HepG2 (cell line): ENCODE results near the gene TRMT112. TPM values are rescaled to one million over a fixed set of nuclear protein-coding genes. Genes with fewer than 3 reads are reported as not detected.

Experiments
- BRCA1 ChIP-seq: sonication (generic); formaldehyde crosslinking; IDR thresholded peaks from 2 replicates; pipeline ENCODE4 v1.4.0; 2020; ENCODE audit warnings: missing genetic modification reagents
- EHMT2 ChIP-seq: fragments of 200-600 bp; sonication (generic); IDR thresholded peaks from 2 replicates; pipeline ENCODE4 v1.7.0; 2017; ENCODE audit warnings: antibody characterized with exemption, low read depth, low read length, borderline replicate concordance
- KDM1A ChIP-seq: IDR thresholded peaks from 2 replicates; pipeline ENCODE4 v1.6.1; 2016; ENCODE audit warnings: missing compliant biosample characterization
- MIER3 ChIP-seq: IDR thresholded peaks from 2 replicates; pipeline ENCODE4 v1.6.1; 2016; ENCODE audit warnings: missing compliant biosample characterization, borderline replicate concordance
- MLX ChIP-seq: IDR thresholded peaks from 2 replicates; pipeline ENCODE4 v1.6.1; 2016
- PRDM4 ChIP-seq: sonication (generic); formaldehyde crosslinking; IDR thresholded peaks from 2 replicates; pipeline ENCODE4 v1.9.0; 2021; ENCODE audit warnings: missing genetic modification reagents, borderline replicate concordance
- ZBTB34 ChIP-seq: sonication (generic); formaldehyde crosslinking; IDR thresholded peaks from 2 replicates; pipeline ENCODE4 v1.8.0; 2022; ENCODE audit warnings: mild to moderate bottlenecking, missing genetic modification reagents
- ZNF235 ChIP-seq: sonication (generic); formaldehyde crosslinking; IDR thresholded peaks from 2 replicates; pipeline ENCODE4 v1.8.1; 2023; ENCODE audit warnings: mild to moderate bottlenecking, missing genetic modification reagents, borderline replicate concordance
- ZNF558 ChIP-seq: sonication (generic); formaldehyde crosslinking; IDR thresholded peaks from 2 replicates; pipeline ENCODE4 v1.9.0; 2022; ENCODE audit warnings: mild to moderate bottlenecking, missing genetic modification reagents, borderline replicate concordance
- ZNF580 ChIP-seq: IDR thresholded peaks from 2 replicates; pipeline ENCODE4 v1.6.1; 2016; ENCODE audit warnings: low read depth, borderline replicate concordance
- ZNF619 ChIP-seq: sonication (generic); formaldehyde crosslinking; IDR thresholded peaks from 2 replicates; pipeline ENCODE4 v1.4.0; 2020; ENCODE audit warnings: mild to moderate bottlenecking, missing genetic modification reagents
- ZNF652 ChIP-seq: IDR thresholded peaks from 2 replicates; pipeline ENCODE4 v1.6.1; 2016; ENCODE audit warnings: low read depth, borderline replicate concordance
- ZNF772 ChIP-seq: sonication (generic); formaldehyde crosslinking; IDR thresholded peaks from 2 replicates; pipeline ENCODE4 v1.5.0; 2020; ENCODE audit warnings: mild to moderate bottlenecking, missing genetic modification reagents
- ZSCAN29 ChIP-seq: sonication (generic); formaldehyde crosslinking; conservative IDR thresholded peaks from 2 replicates; pipeline ENCODE4 v1.4.0; 2020; ENCODE audit warnings: mild to moderate bottlenecking, missing genetic modification reagents
- polyA plus RNA-seq, 8 experiments: library from polyadenylated mRNA; depleted of rRNA in 3 of 8; stranded (reverse) in 7 of 8; unstranded in 1 of 8; fragments of >200 nt; fragmentation: Illumina TruSeq in 4 of 8; extraction: Trizol in 4 of 8; gene quantifications; 2 replicates each; pipeline versions ENCODE4 v1.2.1 to v1.2.3, GENCODE V29; 2011 to 2016; ENCODE audit warnings: low read depth in 4 of 8, missing spikeins in 1 of 8, mixed read lengths in 1 of 8; ENCODE audit not compliant: insufficient read depth in 1 of 8
- total RNA-seq, 5 experiments: library from RNA; depleted of rRNA; stranded (reverse); fragments of >200 nt; fragmentation: Illumina TruSeq; extraction: Trizol; gene quantifications; 2 replicates each; pipeline ENCODE4 v1.2.3, GENCODE V29; 2016; ENCODE audit warnings: low read depth in 1 of 5
- TF ChIP-seq, protein P1 (sequence below): sonication (generic); formaldehyde crosslinking; IDR thresholded peaks from 2 replicates; pipeline ENCODE4 v1.5.0; 2020; ENCODE audit warnings: mild to moderate bottlenecking, missing genetic modification reagents
- TF ChIP-seq, protein P2 (sequence below): sonication (generic); formaldehyde crosslinking; IDR thresholded peaks from 2 replicates; pipeline ENCODE4 v1.9.0; 2021; ENCODE audit warnings: missing genetic modification reagents, mild to moderate bottlenecking, borderline replicate concordance
- TF ChIP-seq, protein P3 (sequence below): sonication (generic); formaldehyde crosslinking; IDR thresholded peaks from 2 replicates; pipeline ENCODE4 v1.9.0; 2022; ENCODE audit warnings: missing genetic modification reagents, mild to moderate bottlenecking, borderline replicate concordance

The TRMT112 gene
- total and polyA plus RNA-seq, 2 of the 13 experiments (the other 11 are each of a cell fraction or from before 2014, with no cell fraction given), result 186 to 409 TPM

GRCh38 chr11:64357904-64358535 lies 40.7 kb upstream of the TRMT112 start (continued):
- TF ChIP-seq ZBTB34 (CRISPR knock-in tag), result no peak
- no peak for TF ChIP-seq BRCA1
- no peak for TF ChIP-seq ZNF580 (CRISPR knock-in tag)
- TF ChIP-seq ZNF772, result peak; percentile 45; the same call in 1 of the 2 replicates
- no peak for TF ChIP-seq MIER3 (CRISPR knock-in tag)
- no peak for TF ChIP-seq MLX
- TF ChIP-seq PRDM4 (CRISPR knock-in tag), result no peak
- TF ChIP-seq, protein P1, sequence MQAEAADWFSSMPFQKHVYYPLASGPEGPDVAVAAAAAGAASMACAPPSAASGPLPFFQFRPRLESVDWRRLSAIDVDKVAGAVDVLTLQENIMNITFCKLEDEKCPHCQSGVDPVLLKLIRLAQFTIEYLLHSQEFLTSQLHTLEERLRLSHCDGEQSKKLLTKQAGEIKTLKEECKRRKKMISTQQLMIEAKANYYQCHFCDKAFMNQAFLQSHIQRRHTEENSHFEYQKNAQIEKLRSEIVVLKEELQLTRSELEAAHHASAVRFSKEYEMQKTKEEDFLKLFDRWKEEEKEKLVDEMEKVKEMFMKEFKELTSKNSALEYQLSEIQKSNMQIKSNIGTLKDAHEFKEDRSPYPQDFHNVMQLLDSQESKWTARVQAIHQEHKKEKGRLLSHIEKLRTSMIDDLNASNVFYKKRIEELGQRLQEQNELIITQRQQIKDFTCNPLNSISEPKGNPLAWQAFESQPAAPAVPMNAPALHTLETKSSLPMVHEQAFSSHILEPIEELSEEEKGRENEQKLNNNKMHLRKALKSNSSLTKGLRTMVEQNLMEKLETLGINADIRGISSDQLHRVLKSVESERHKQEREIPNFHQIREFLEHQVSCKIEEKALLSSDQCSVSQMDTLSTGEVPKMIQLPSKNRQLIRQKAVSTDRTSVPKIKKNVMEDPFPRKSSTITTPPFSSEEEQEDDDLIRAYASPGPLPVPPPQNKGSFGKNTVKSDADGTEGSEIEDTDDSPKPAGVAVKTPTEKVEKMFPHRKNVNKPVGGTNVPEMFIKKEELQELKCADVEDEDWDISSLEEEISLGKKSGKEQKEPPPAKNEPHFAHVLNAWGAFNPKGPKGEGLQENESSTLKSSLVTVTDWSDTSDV (CRISPR knock-in tag), result no peak
- TF ChIP-seq, protein P2, sequence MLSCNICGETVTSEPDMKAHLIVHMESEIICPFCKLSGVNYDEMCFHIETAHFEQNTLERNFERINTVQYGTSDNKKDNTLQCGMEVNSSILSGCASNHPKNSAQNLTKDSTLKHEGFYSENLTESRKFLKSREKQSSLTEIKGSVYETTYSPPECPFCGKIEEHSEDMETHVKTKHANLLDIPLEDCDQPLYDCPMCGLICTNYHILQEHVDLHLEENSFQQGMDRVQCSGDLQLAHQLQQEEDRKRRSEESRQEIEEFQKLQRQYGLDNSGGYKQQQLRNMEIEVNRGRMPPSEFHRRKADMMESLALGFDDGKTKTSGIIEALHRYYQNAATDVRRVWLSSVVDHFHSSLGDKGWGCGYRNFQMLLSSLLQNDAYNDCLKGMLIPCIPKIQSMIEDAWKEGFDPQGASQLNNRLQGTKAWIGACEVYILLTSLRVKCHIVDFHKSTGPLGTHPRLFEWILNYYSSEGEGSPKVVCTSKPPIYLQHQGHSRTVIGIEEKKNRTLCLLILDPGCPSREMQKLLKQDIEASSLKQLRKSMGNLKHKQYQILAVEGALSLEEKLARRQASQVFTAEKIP (CRISPR knock-in tag), result no peak
- TF ChIP-seq ZNF558, result 0 out of 2 replicates have a peak, but pooled peaks have one; percentile 5
- TF ChIP-seq ZSCAN29, result no peak
- no peak for TF ChIP-seq KDM1A (CRISPR knock-in tag)
- TF ChIP-seq EHMT2, result no peak
- TF ChIP-seq, protein P3, sequence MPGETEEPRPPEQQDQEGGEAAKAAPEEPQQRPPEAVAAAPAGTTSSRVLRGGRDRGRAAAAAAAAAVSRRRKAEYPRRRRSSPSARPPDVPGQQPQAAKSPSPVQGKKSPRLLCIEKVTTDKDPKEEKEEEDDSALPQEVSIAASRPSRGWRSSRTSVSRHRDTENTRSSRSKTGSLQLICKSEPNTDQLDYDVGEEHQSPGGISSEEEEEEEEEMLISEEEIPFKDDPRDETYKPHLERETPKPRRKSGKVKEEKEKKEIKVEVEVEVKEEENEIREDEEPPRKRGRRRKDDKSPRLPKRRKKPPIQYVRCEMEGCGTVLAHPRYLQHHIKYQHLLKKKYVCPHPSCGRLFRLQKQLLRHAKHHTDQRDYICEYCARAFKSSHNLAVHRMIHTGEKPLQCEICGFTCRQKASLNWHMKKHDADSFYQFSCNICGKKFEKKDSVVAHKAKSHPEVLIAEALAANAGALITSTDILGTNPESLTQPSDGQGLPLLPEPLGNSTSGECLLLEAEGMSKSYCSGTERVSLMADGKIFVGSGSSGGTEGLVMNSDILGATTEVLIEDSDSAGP (CRISPR knock-in tag), result peak; percentile 56; the same call in 1 of the 2 replicates
- TF ChIP-seq ZNF652 (CRISPR knock-in tag), result no peak
- 0 out of 2 replicates have a peak, but pooled peaks have one; percentile 20 for TF ChIP-seq ZNF235 (CRISPR knock-in tag)
- no peak for TF ChIP-seq ZNF619 (CRISPR knock-in tag)
